IPS-15b (cell line): ENCODE results near the gene LIM2.
"Not testable (repeated sequence)": the region's sequence is repeated elsewhere in the genome, so short reads cannot be mapped to it uniquely, and the experiment has no call there.

ENCODE experiments used
- H3K27me3 ChIP-seq: one replicate; pipeline ENCODE4 v1.6.1; 2013; ENCODE audit warnings: low read length; ENCODE audit not compliant: control insufficient read depth, insufficient read depth
- H3K36me3 ChIP-seq: one replicate; pipeline ENCODE4 v1.6.1; 2013; ENCODE audit warnings: low read length; ENCODE audit not compliant: control insufficient read depth, insufficient read depth
- H3K4me1 ChIP-seq: one replicate; pipeline ENCODE4 v1.6.1; 2013; ENCODE audit warnings: mild to moderate bottlenecking, low read length; ENCODE audit not compliant: control insufficient read depth, insufficient read depth
- H3K4me3 ChIP-seq: one replicate; pipeline ENCODE4 v1.5.1; 2013; ENCODE audit warnings: low read depth, low read length
- H3K9ac ChIP-seq: one replicate; pipeline ENCODE4 v1.6.1; 2013; ENCODE audit warnings: low read depth, mild to moderate bottlenecking, low read length
- H3K9me3 ChIP-seq: one replicate; pipeline ENCODE4 v1.6.1; 2013; ENCODE audit warnings: mild to moderate bottlenecking, low read length; ENCODE audit not compliant: control insufficient read depth, insufficient read depth

Gene LIM2, protein sequence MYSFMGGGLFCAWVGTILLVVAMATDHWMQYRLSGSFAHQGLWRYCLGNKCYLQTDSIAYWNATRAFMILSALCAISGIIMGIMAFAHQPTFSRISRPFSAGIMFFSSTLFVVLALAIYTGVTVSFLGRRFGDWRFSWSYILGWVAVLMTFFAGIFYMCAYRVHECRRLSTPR

DNA sequence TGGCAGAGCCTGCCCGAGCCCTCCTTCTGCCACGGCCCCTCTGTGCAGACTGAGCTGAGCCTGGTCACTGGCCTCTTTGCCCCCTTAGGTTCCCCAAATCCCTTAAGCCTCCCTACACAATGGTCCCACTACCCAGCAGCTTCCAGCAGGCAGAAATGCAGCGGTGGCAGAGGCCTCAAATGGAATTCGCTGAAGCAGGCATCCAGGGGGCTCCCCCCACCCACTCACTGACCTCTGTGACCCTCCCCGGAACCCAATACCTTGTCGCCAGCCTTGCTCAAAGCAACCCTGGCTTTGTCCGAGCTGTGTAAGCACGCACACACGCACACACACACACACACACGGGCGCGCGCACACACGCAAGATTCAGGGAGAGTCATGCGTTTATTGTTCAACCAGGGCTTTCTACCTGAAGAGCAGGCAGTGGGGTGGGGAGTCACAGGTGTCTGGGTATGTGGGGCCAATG is at the start of gene LIM2:
TSS of gene LIM2 (minus strand) at position 51 of the 466 bp plus-strand sequence. CDS start 531 bp downstream, outside the sequence.
- Histone ChIP-seq H3K27me3 (no peaks in the 10 kb centered on the region), H3K9ac (no peak within 1 kb of the TSS), H3K36me3 (no peaks in the 10 kb centered on the region), H3K4me1 (peaks cover 3% of the 10 kb centered on the region), H3K4me3 (no peak within 1 kb of the TSS), H3K9me3 (no peaks in the 10 kb centered on the region)

DNA sequence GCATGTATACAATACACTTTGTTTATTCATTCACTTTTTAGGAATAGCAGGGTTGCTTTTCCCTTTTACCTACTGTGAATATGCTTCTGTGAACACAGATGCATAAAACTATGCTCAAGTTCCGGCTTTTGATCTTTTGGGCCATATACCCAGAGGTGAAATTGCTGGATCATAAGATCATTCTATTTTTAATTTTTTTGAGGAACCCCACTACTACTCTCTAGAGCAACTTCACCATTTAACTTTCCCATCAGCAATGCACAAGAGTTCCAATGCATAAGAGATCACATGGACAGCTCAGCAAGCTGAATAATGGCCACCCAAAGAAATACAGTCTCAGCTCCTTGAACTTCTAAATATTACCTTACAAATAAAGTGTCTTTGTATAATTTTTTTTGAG is 46.7 kb upstream of the LIM2 start:
- Histone ChIP-seq H3K27me3 (peaks cover 5% of the 10 kb centered on the region), H3K9ac (no peak overlapping the region), H3K36me3 (no peaks in the 10 kb centered on the region), H3K9me3 (no peaks in the 10 kb centered on the region), H3K4me1 (no peaks in the 10 kb centered on the region), H3K4me3 (no peak overlapping the region)

DNA sequence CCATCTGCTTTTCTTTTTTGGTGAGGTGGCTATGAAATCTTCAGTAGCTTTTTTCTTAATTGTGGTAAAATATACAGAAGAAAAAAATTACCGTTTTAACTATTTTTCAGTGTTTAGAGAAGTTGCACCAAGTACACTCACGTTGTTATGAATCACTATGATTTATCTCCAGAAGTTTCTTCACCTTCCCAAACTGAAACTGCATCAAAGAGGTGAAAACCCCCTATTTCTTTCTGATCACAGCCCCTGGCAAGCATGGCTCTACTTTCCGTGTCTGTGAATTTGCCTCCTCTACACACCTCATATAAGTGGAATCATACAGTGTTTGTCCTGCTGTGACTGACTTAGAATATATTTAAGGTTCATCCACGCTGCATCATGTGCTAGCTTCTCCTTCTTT is 45.3 kb upstream of the LIM2 start:
- H3K4me3 ChIP-seq = no peak overlapping the region
- no peaks in the 10 kb centered on the region for H3K9me3 ChIP-seq
- H3K27me3 ChIP-seq = peaks cover 10% of the 10 kb centered on the region
- no peaks in the 10 kb centered on the region for H3K36me3 ChIP-seq
- H3K4me1 ChIP-seq = no peaks in the 10 kb centered on the region
- H3K9ac ChIP-seq = no peak overlapping the region

DNA sequence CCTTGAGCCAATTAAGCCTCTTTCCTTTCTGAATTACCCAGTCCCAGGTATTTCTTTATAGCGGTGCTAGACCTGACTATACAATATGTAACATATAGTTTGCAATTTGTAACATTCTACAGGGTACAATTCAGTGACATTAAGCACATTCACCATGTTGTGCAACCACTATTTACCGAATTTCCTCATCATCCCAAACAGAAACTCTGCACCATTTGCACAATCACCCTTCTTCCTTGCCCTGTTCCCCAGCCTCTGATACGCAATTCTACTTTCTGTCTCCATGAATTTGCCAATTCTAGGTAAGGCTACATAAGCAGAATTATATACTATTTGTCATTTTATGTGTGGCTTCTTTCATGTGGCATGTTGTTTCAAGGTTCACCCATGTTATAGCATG is 43.4 kb upstream of the LIM2 start:
- Histone ChIP-seq H3K36me3 (no peaks in the 10 kb centered on the region), H3K4me3 (no peak overlapping the region), H3K9ac (no peak overlapping the region), H3K9me3 (no peaks in the 10 kb centered on the region), H3K4me1 (no peaks in the 10 kb centered on the region), H3K27me3 (peaks cover 8% of the 10 kb centered on the region)

DNA sequence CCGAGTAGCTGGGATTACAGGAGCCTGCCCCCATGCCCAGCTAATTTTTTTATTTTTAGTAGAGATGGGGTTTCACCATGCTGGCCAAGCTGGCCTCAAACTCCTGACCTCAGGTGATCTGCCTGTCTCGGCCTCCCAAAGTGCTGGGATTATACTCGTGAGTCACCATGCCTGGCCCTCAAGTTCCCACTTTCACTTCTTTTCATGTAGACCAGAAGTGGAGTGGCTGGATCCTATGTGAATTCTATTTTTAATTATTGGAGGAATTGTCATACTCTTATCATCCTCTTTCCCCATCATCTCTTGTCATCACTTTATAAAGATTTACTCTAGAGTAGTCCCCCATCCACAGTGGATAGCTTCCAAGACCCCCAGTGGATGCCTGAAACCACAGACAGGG is 42.4 kb upstream of the LIM2 start:
- H3K9ac ChIP-seq = no peak overlapping the region
- H3K27me3 ChIP-seq = peaks cover 8% of the 10 kb centered on the region

DNA sequence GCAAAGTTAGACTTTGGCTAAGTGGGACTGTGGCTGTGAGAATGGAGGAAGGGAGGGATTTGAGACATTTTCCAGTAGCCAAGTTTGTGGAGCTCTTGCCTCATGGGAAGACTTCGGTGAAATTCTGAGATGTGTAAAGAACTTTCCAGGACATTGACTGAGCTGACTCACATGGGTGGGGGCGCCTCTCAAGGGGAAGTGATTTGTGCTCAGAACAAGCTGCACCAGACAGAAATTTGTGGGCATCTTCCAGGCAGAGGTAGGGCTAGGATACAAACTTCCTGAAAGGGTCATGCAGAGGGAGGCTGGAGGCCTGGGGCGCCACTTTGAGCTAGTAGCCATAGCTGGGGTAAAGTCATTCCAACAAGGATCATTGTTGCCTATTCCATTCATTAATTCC is 39.4 kb upstream of the LIM2 start:
- Histone ChIP-seq H3K9me3 (no peaks in the 10 kb centered on the region), H3K27me3 (peaks cover 11% of the 10 kb centered on the region), H3K36me3 (no peaks in the 10 kb centered on the region), H3K9ac (no peak overlapping the region), H3K4me3 (no peak overlapping the region), H3K4me1 (no peaks in the 10 kb centered on the region)

More for the DNA sequence above, 42.4 kb upstream of the LIM2 start:
- H3K4me3 ChIP-seq = no peak overlapping the region
- no peaks in the 10 kb centered on the region for H3K4me1 ChIP-seq
- H3K9me3 ChIP-seq = no peaks in the 10 kb centered on the region
- no peaks in the 10 kb centered on the region for H3K36me3 ChIP-seq

DNA sequence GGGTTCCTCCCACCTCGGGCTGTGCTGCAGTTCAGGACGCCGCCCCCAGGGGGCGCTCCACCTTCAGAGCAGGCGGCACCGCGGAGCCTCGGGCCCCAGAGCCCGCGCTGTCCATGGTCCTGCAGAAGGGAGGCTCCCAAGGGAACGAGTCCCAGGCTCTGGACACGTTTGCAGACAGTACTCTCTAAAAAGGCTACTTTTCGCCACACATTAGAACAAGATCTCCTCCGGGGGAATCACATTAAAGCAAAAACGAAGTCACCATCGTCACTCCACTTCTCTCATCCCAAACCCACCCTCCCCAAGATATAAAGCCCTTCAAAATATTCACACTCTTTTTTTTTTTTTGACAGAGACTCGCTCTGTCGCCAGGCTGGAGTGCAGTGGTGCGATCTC is 34.3 kb upstream of the LIM2 start:
- Histone ChIP-seq H3K36me3 (no peaks in the 10 kb centered on the region), H3K9ac (no peak overlapping the region), H3K9me3 (no peaks in the 10 kb centered on the region), H3K27me3 (peaks cover 10% of the 10 kb centered on the region), H3K4me3 (peak overlapping the region; percentile 68), H3K4me1 (no peaks in the 10 kb centered on the region)

DNA sequence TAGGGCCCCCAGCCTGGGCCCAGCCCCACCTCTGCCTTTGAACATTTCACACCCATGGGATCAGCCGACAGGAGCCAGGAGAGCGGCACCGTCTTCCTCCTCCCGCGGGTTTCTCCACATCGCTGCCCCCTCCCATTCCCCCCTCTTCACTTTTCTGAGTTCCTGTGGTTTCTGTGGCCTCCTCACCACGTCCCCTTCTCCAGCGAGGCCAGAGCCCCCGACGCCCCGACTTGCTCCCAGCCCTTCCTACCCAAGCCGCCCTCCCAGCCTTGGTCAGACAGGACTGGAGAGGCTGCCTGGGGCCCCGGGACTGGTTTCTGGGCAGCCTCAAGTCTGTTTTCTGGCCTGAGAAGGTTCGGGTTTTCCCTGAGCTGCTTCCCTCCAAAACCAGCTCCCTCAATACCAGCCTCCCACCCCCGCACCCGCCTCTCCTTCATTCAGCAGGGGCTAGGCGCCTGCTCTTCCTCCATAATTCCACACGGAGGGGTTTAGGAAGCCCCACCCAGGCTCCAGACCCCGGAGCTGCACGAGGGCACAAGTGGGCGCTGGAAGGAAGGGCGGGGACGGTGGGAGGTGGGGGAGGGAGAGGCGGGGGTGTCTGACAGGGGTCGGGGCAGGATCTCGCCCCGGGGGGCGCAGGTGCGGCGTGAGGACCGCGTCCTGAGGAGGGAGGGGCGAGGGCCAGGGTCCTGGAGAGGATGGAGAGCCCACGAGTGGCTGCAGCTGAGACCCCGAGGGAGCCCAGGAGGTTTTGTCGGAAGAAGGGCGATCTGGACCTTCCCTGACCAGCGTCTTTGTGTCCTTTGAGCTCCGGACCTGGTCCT is 33.7 kb upstream of the LIM2 start:
- Histone ChIP-seq H3K4me1 (no peaks in the 10 kb centered on the region), H3K4me3 (peak overlapping the region; percentile 68), H3K9me3 (no peaks in the 10 kb centered on the region), H3K27me3 (peaks cover 10% of the 10 kb centered on the region), H3K9ac (no peak overlapping the region), H3K36me3 (no peaks in the 10 kb centered on the region)

DNA sequence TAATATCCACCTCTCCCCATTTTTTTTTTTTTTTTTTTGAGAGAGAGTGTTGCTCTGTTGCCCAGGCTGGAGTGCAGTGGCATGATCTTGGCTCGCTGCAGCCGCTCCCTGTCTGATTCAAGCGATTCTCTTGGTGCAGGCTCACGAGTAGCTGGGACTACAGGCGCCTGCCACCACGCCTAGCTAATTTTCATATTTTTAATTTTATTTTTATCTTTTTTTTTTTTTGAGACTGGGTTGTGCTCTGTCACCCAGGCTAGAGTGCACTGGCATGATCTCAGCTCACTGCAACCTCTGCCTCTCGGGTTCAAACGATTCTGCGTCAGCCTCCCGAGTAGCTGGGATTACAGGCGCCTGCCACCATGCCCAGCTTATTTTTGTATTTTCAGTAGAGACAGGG is 32.7 kb upstream of the LIM2 start:
- not testable (repeated sequence) for H3K9me3 ChIP-seq, H3K4me1 ChIP-seq, H3K4me3 ChIP-seq, H3K9ac ChIP-seq, H3K36me3 ChIP-seq
- H3K27me3 ChIP-seq = peaks cover 10% of the 10 kb centered on the region

DNA sequence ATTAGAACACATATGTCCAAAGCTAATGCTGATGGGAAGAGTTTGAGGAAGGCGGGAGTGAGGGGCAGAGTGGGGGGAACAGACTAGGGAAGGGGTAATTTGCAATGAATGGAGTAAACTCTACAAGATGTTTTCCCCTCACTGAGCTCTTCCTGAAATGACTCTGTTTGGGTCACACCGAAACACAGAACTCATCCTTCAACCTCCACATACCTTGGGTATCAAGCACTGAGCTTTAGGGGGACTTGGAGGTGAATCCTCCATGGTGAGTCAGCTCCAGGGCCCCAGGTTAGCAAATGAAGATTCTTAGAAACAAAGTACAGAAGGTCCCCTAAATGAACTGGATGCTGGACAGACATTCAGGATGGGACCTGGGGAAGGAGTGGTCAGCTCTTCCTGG is 30.9 kb upstream of the LIM2 start:
- Histone ChIP-seq H3K9ac (no peak overlapping the region), H3K4me1 (no peaks in the 10 kb centered on the region), H3K27me3 (peaks cover 10% of the 10 kb centered on the region), H3K9me3 (no peaks in the 10 kb centered on the region), H3K36me3 (no peaks in the 10 kb centered on the region), H3K4me3 (no peak overlapping the region)

DNA sequence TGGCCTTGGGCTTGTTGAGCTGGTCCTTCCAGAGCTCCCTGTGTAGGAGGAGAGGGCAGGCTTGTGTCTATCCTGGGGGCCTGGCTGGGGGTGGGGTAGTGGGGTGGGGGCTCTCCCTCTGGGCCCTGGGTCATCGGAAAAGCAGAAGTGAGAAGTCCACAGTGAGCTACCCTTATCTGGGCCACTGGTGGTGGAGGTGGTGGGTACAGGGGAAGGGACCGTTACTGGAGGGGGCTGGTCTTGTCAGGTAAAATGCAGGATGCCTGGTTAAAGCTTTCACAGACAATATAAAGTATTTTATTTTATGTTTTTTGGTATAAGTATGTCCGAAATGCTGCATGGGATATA is 30.0 kb upstream of the LIM2 start:
- Histone ChIP-seq H3K9ac (no peak overlapping the region), H3K27me3 (peaks cover 9% of the 10 kb centered on the region), H3K4me1 (no peaks in the 10 kb centered on the region), H3K4me3 (no peak overlapping the region), H3K36me3 (no peaks in the 10 kb centered on the region), H3K9me3 (no peaks in the 10 kb centered on the region)

DNA sequence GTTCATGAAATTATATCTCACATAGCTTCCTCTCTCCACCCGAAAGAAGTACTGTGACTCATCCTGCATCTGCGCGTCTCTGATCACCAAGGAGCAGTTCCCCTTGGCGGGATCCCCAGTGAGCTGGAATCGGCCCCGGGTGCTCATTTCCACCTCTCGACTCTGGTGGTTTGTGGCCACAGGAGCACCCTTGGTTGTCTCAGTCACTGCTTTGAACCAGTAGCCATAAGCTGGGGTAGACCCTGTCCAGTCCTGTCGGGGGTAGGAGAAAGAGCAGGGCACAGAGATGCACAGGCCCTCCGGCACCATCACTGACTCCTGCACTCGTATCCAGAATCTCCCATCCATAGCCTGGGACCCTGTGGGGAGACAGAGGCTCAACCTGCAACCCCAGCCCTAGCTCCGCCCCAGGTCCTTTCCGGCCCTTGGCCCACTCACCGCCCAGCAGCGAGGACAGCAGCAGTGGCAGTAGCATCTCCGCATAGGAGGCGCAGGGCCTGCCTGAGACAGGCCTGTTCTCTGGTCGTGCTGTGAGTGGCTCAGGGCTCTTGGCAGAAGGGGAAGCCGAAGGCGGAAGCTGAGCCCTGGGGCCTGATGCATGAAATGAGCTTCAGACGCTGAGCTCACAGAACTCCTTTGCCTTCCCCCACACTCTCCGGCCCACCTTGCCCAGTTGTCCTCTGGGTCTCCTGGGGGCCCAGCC is 29.5 kb upstream of the LIM2 start, which contains the start of gene SIGLEC10:
TSS of gene SIGLEC10 (minus strand) at position 536 of the 703 bp plus-strand sequence. CDS start at position 475, 61 bp downstream.
- H3K9ac ChIP-seq = no peak within 1 kb of the TSS
- H3K36me3 ChIP-seq = no peaks in the 10 kb centered on the region
- no peaks in the 10 kb centered on the region for H3K4me1 ChIP-seq
- no peaks in the 10 kb centered on the region for H3K9me3 ChIP-seq
- H3K4me3 ChIP-seq = no peak within 1 kb of the TSS
- peaks cover 7% of the 10 kb centered on the region for H3K27me3 ChIP-seq
